Muscle layer of colon (tissue), 2 donors: Measurements from ENCODE around the gene SLC6A1.

Experiments
- H3K27ac ChIP-seq: one replicate; pipeline ENCODE4 v1.7.0; 2013; ENCODE audit warnings: low read depth, mild to moderate bottlenecking, low read length, moderate library complexity
- H3K27me3 ChIP-seq, 2 donors: one replicate each; pipeline ENCODE4 v1.7.0; 2013; ENCODE audit warnings: low read length in 2 of 2, mild to moderate bottlenecking in 2 of 2; ENCODE audit not compliant: insufficient read depth in 2 of 2, control insufficient read depth in 1 of 2
- H3K36me3 ChIP-seq: one replicate; pipeline ENCODE4 v1.7.0; 2013; ENCODE audit warnings: mild to moderate bottlenecking, low read length; ENCODE audit not compliant: insufficient read depth
- H3K4me1 ChIP-seq: one replicate; pipeline ENCODE4 v1.7.0; 2013; ENCODE audit warnings: mild to moderate bottlenecking, low read length; ENCODE audit not compliant: insufficient read depth
- H3K4me3 ChIP-seq, 2 donors: one replicate each; pipeline ENCODE4 v1.7.0; 2013; ENCODE audit warnings: low read length in 2 of 2, low read depth in 1 of 2, mild to moderate bottlenecking in 1 of 2, moderate library complexity in 1 of 2
- H3K9ac ChIP-seq: one replicate; pipeline ENCODE4 v1.7.0; 2013; ENCODE audit warnings: low read length
- H3K9me3 ChIP-seq: one replicate; pipeline ENCODE4 v1.7.0; 2013; ENCODE audit warnings: mild to moderate bottlenecking, low read length
- donor health status: abdominal sarcoma.
- donor health status: Adenocarcinoma of cecum.

SLC6A1 gene

GRCh38 chr3:11088831-11089230 lies 96.3 kb downstream of the SLC6A1 start:
- Histone ChIP-seq H3K9ac (no peak overlapping the region), H3K4me3 (no peak overlapping the region), H3K9me3 (no peaks in the 10 kb centered on the region), H3K4me1 (peaks cover 7% of the 10 kb centered on the region), H3K36me3 (no peaks in the 10 kb centered on the region), H3K27me3 (no peaks in the 10 kb centered on the region), H3K27ac (no peak overlapping the region)
